CD14-positive monocyte (primary cell): ENCODE measurements around the gene ZNF76. TPM values are rescaled to one million over a fixed set of nuclear protein-coding genes. Genes with fewer than 3 reads are reported as not detected.

Experiments
- DNase-seq, 3 donors: peaks; one replicate each; pipeline ENCODE4 v3.0.0-alpha.2; 2011 to 2022
- H2AFZ ChIP-seq: 2 replicates; pipeline ENCODE4 v1.6.0; 2012; ENCODE audit warnings: mild to moderate bottlenecking, low read depth, low read length, inconsistent platforms; ENCODE audit not compliant: insufficient read depth, poor library complexity, severe bottlenecking
- H3K27ac ChIP-seq, 2 donors: 1 replicate in 1 of 2; 2 replicates in 1 of 2; pipeline ENCODE4 v1.5.1; 2012 to 2013; ENCODE audit warnings: low read length in 2 of 2, control low read depth in 1 of 2, inconsistent platforms in 1 of 2, low read depth in 1 of 2, mild to moderate bottlenecking in 1 of 2
- H3K27me3 ChIP-seq, 2 donors: one replicate each; pipeline versions ENCODE4 v1.6.0 to v1.6.1; 2011 to 2013; ENCODE audit warnings: low read length in 2 of 2; ENCODE audit not compliant: control insufficient read depth in 2 of 2, insufficient read depth in 2 of 2
- H3K36me3 ChIP-seq, 2 donors: replicated peaks in 1 of 2; 1 replicate in 1 of 2; 2 replicates in 1 of 2; pipeline versions ENCODE4 v1.5.1 to v1.6.1; 2012 to 2013; ENCODE audit warnings: low read length in 2 of 2, control low read depth in 1 of 2, inconsistent platforms in 1 of 2, mild to moderate bottlenecking in 1 of 2; ENCODE audit not compliant: insufficient read depth in 2 of 2, control insufficient read depth in 1 of 2
- H3K4me1 ChIP-seq, 2 donors: 1 replicate in 1 of 2; 2 replicates in 1 of 2; pipeline versions ENCODE4 v1.5.1 to v1.6.1; 2012 to 2013; ENCODE audit warnings: low read length in 2 of 2, control low read depth in 1 of 2, inconsistent platforms in 1 of 2, mild to moderate bottlenecking in 1 of 2, moderate library complexity in 1 of 2; ENCODE audit not compliant: insufficient read depth in 2 of 2, control insufficient read depth in 1 of 2
- H3K4me2 ChIP-seq: replicated peaks from 2 replicates; pipeline ENCODE3; 2012; ENCODE audit warnings: low read length, moderate library complexity, mild to moderate bottlenecking; ENCODE audit not compliant: poor library complexity, severe bottlenecking; ENCODE audit errors: extremely low read depth
- H3K4me3 ChIP-seq, 3 experiments: fragments of 200-600 bp in 1 of 3; sonication (generic) in 1 of 3; replicated peaks in 1 of 3; 1 replicate in 2 of 3; 2 replicates in 1 of 3; pipeline ENCODE4 v1.5.1; 2011 to 2013; ENCODE audit warnings: low read length in 3 of 3, mild to moderate bottlenecking in 3 of 3, control low read depth in 2 of 3, low read depth in 2 of 3, inconsistent platforms in 1 of 3, moderate library complexity in 1 of 3
- H3K79me2 ChIP-seq: 2 replicates; pipeline ENCODE4 v1.6.0; 2012; ENCODE audit warnings: mild to moderate bottlenecking, control low read depth, inconsistent platforms, low read length, moderate library complexity; ENCODE audit not compliant: insufficient read depth
- H3K9ac ChIP-seq: 2 replicates; pipeline ENCODE4 v1.6.0; 2017; ENCODE audit warnings: low read length, mild to moderate bottlenecking; ENCODE audit not compliant: insufficient read depth, poor library complexity, severe bottlenecking
- H3K9me3 ChIP-seq, 2 donors: replicated peaks in 1 of 2; 1 replicate in 1 of 2; 2 replicates in 1 of 2; pipeline versions ENCODE4 v1.5.1 to v1.6.1; 2012 to 2013; ENCODE audit warnings: low read length in 2 of 2, control low read depth in 1 of 2; ENCODE audit not compliant: control insufficient read depth in 1 of 2, insufficient read depth in 1 of 2
- H4K20me1 ChIP-seq: 2 replicates; pipeline ENCODE4 v1.6.0; 2012; ENCODE audit warnings: mild to moderate bottlenecking, low read length, control low read depth, moderate library complexity; ENCODE audit not compliant: insufficient read depth
- H3K27ac Mint-ChIP-seq, 7 donors: one replicate each; pipeline ENCODE4 v1.8.0; 2020; ENCODE audit warnings: mild to moderate bottlenecking in 7 of 7, mixed read lengths in 7 of 7, moderate library complexity in 6 of 7, inconsistent platforms in 2 of 7
- H3K27me3 Mint-ChIP-seq, 3 donors: one replicate each; pipeline ENCODE4 v1.8.0; 2021 to 2022; ENCODE audit warnings: low read depth in 3 of 3, mild to moderate bottlenecking in 3 of 3, mixed read lengths in 3 of 3, moderate library complexity in 3 of 3, inconsistent platforms in 1 of 3
- H3K36me3 Mint-ChIP-seq, 2 donors: one replicate each; pipeline ENCODE4 v1.8.0; 2020; ENCODE audit warnings: mixed read lengths in 2 of 2, inconsistent platforms in 1 of 2, mild to moderate bottlenecking in 1 of 2
- H3K4me1 Mint-ChIP-seq: one replicate; pipeline ENCODE4 v1.8.0; 2020; ENCODE audit warnings: mild to moderate bottlenecking, mixed read lengths
- H3K4me3 Mint-ChIP-seq, 2 donors: one replicate each; pipeline ENCODE4 v1.8.0; 2020; ENCODE audit warnings: mild to moderate bottlenecking in 2 of 2, mixed read lengths in 2 of 2, moderate library complexity in 1 of 2
- H3K9me3 Mint-ChIP-seq, 7 donors: one replicate each; pipeline ENCODE4 v1.8.0; 2020 to 2022; ENCODE audit warnings: mixed read lengths in 7 of 7, mild to moderate bottlenecking in 6 of 7, moderate library complexity in 6 of 7, inconsistent platforms in 2 of 7
- WGBS: methylation state at CpG from one replicate; pipeline ENCODE4 v1.1.5; 2013; ENCODE audit warnings: missing lambda C conversion rate; ENCODE audit not compliant: insufficient coverage; 5-methylcytosine and 5-hydroxymethylcytosine counted together
- intact Hi-C, 2 donors: fragments of 100-400 bp; cut with micrococcal nuclease; formaldehyde crosslinking; loops; one replicate each; pipeline versions ENCODE4 v1.15.0 to v1.15.1; 2023
- polyA plus RNA-seq, 3 donors: library from polyadenylated mRNA; depleted of rRNA in 1 of 3; unstranded in 2 of 3; stranded (reverse) in 1 of 3; fragments of 300-500 nt in 2 of 3; fragments of >200 nt in 1 of 3; fragmentation: Illumina TruSeq in 2 of 3; gene quantifications; 1 replicate in 2 of 3; 2 replicates in 1 of 3; pipeline ENCODE4 v1.2.3, GENCODE V29; 2012 to 2021
- TF ChIP-seq, protein P1 (sequence below): fragments of 200-600 bp; IDR thresholded peaks from one replicate; pipeline ENCODE4 v1.8.0; 2022; ENCODE audit warnings: antibody characterized with exemption, mild to moderate bottlenecking

Gene ZNF76
- polyA plus RNA-seq, 3 donors, result 6.8 to 49.7 (median 9.6) TPM

DNA sequence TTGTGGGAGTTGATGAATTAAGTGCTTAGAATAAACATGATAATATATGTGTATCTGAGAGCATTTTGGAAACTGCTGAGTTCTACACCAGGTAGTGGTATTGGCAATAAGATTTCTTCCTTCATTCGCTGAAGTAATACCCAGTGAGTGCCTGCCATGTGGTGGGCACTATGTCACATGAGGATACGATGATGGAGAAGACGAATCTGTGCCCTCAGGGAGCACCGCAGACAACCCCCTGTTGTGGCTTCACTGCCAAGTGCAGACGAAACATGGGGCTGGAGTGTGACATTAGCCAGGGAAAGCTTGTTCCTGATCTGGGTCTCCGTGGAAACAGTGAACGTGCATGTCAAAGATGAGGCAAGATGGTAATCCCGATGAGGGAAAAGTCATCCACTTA is 7.9 kb downstream of the ZNF76 start:
- H3K4me3 Mint-ChIP-seq, result no peak overlapping the region
- H3K4me1 ChIP-seq, result peaks cover 7 to 8% of the 10 kb centered on the region in 2 donors
- H3K36me3 Mint-ChIP-seq, result peaks cover 10 to 16% of the 10 kb centered on the region in 2 donors
- H3K27me3 ChIP-seq, result no peaks in the 10 kb centered on the region
- peaks cover 0 to 3% of the 10 kb centered on the region in 2 donors for H3K36me3 ChIP-seq
- no peaks in the 10 kb centered on the region for H3K9me3 ChIP-seq
- peaks cover 17% of the 10 kb centered on the region for H3K4me1 Mint-ChIP-seq
- H3K79me2 ChIP-seq, result peaks cover 20% of the 10 kb centered on the region
- peak overlapping the region in 1 of 7 donors; percentile 56 for H3K27ac Mint-ChIP-seq
- no peak overlapping the region for H3K9ac ChIP-seq
- no peak overlapping the region for H2AFZ ChIP-seq
- intact Hi-C loops, result no loop called here
- TF ChIP-seq, protein P1, sequence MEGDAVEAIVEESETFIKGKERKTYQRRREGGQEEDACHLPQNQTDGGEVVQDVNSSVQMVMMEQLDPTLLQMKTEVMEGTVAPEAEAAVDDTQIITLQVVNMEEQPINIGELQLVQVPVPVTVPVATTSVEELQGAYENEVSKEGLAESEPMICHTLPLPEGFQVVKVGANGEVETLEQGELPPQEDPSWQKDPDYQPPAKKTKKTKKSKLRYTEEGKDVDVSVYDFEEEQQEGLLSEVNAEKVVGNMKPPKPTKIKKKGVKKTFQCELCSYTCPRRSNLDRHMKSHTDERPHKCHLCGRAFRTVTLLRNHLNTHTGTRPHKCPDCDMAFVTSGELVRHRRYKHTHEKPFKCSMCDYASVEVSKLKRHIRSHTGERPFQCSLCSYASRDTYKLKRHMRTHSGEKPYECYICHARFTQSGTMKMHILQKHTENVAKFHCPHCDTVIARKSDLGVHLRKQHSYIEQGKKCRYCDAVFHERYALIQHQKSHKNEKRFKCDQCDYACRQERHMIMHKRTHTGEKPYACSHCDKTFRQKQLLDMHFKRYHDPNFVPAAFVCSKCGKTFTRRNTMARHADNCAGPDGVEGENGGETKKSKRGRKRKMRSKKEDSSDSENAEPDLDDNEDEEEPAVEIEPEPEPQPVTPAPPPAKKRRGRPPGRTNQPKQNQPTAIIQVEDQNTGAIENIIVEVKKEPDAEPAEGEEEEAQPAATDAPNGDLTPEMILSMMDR, result no peak
- no peaks in the 10 kb centered on the region for H4K20me1 ChIP-seq
- 91% methylated on average over 5 of the region's 8 CpGs for WGBS
- no peaks in the 10 kb centered on the region for H3K9me3 Mint-ChIP-seq
- no peak overlapping the region for H3K4me2 ChIP-seq
- no peak for DNase-seq
- no peak overlapping the region for H3K4me3 ChIP-seq
- H3K27me3 Mint-ChIP-seq, result no peaks in the 10 kb centered on the region
- H3K27ac ChIP-seq, result no peak overlapping the region

DNA sequence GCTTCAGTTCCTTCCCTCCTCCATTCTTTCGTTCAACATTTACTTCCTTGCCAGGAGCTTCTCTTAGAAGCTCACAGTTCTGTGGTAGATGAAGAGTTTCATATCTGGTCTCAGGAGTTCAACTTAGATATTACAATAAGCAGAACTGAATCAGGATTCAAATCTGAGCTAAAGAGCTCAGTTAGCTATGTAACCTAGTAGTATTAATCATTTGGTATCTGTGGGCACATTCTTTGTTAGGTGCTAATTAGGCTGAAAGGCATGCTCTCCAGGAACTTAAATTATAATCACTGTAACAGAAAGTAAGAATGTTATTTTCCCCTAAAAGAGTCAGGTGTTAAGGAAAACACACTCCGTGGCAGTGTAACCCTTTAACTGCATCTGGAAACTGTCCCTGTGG is 8.4 kb downstream of the ZNF76 start:
- TF ChIP-seq, protein P1, result no peak
- no peak for DNase-seq
- peaks cover 14% of the 10 kb centered on the region for H3K4me1 Mint-ChIP-seq
- H3K9ac ChIP-seq, result no peak overlapping the region
- no peak overlapping the region for H3K4me3 ChIP-seq
- H3K9me3 ChIP-seq, result no peaks in the 10 kb centered on the region
- H3K36me3 Mint-ChIP-seq, result peaks cover 10 to 12% of the 10 kb centered on the region in 2 donors
- WGBS, result no CpG with 5 or more reads among the region's 2 CpGs
- no peaks in the 10 kb centered on the region for H3K9me3 Mint-ChIP-seq
- H4K20me1 ChIP-seq, result no peaks in the 10 kb centered on the region
- H3K4me2 ChIP-seq, result no peak overlapping the region
- no peak overlapping the region for H3K27ac ChIP-seq
- intact Hi-C loops, result no loop called here
- H3K4me3 Mint-ChIP-seq, result no peak overlapping the region
- peaks cover 0 to 3% of the 10 kb centered on the region in 2 donors for H3K36me3 ChIP-seq
- H3K4me1 ChIP-seq, result peaks cover 7 to 8% of the 10 kb centered on the region in 2 donors
- no peaks in the 10 kb centered on the region for H3K27me3 ChIP-seq
- H2AFZ ChIP-seq, result no peak overlapping the region
- H3K79me2 ChIP-seq, result peaks cover 19% of the 10 kb centered on the region
- peak overlapping the region in 2 of 7 donors; percentile 25 to 56 for H3K27ac Mint-ChIP-seq
- H3K27me3 Mint-ChIP-seq, result no peaks in the 10 kb centered on the region
